Hepatocyte (in vitro differentiated cells): Measurements from ENCODE around the gene CXCL16. TPM values are rescaled to one million over a fixed set of nuclear protein-coding genes. Genes with fewer than 3 reads are reported as not detected.
A peak's percentile ranks its signal among the peaks of the same experiment; 100 is the strongest.

Experiments used
- DNase-seq: peaks from one replicate; pipeline ENCODE4 v3.0.0-alpha.2; 2016; ENCODE audit warnings: low spot score
- H2AFZ ChIP-seq: fragments of 200-600 bp; sonication (generic); 2 replicates; pipeline ENCODE4 v1.6.0; 2016; ENCODE audit warnings: antibody characterized with exemption, mild to moderate bottlenecking
- H3K27ac ChIP-seq: fragments of 200-600 bp; sonication (generic); 2 replicates; pipeline ENCODE4 v1.5.1; 2016; ENCODE audit warnings: mild to moderate bottlenecking
- H3K27me3 ChIP-seq: fragments of 200-600 bp; sonication (generic); 2 replicates; pipeline ENCODE4 v1.6.1; 2016
- H3K36me3 ChIP-seq: fragments of 200-600 bp; sonication (generic); replicated peaks from 2 replicates; pipeline ENCODE4 v1.5.1; 2016; ENCODE audit warnings: low read depth; ENCODE audit not compliant: insufficient read depth
- H3K4me1 ChIP-seq: fragments of 200-600 bp; sonication (generic); 2 replicates; pipeline ENCODE4 v1.5.1; 2016; ENCODE audit warnings: mild to moderate bottlenecking, moderate library complexity; ENCODE audit not compliant: insufficient read depth
- H3K4me2 ChIP-seq: fragments of 200-600 bp; sonication (generic); 2 replicates; pipeline ENCODE4 v1.6.0; 2016
- H3K4me3 ChIP-seq: fragments of 200-600 bp; sonication (generic); 2 replicates; pipeline ENCODE4 v1.5.1; 2016; ENCODE audit warnings: mild to moderate bottlenecking
- H3K79me2 ChIP-seq: fragments of 200-600 bp; sonication (generic); 2 replicates; pipeline ENCODE4 v1.6.0; 2017; ENCODE audit warnings: mild to moderate bottlenecking
- H3K9me2 ChIP-seq: fragments of 200-600 bp; sonication (generic); replicated peaks from 2 replicates; pipeline ENCODE4 v1.6.0; 2017; ENCODE audit warnings: mild to moderate bottlenecking; ENCODE audit not compliant: insufficient read depth
- H3K9me3 ChIP-seq: fragments of 200-600 bp; sonication (generic); 2 replicates; pipeline ENCODE4 v1.5.1; 2016; ENCODE audit warnings: low read depth, mild to moderate bottlenecking
- H4K20me1 ChIP-seq: fragments of 200-600 bp; sonication (generic); 2 replicates; pipeline ENCODE4 v1.6.0; 2016; ENCODE audit warnings: mild to moderate bottlenecking; ENCODE audit not compliant: insufficient read depth, poor library complexity, severe bottlenecking
- EZH2 ChIP-seq: fragments of 200-600 bp; sonication (generic); IDR thresholded peaks from 2 replicates; pipeline ENCODE4 v1.6.1; 2016; ENCODE audit warnings: antibody characterized with exemption, mild to moderate bottlenecking, borderline replicate concordance
- EZH2phosphoT487 ChIP-seq: fragments of 200-600 bp; sonication (generic); IDR thresholded peaks from one replicate; pipeline ENCODE4 v1.6.1; 2018; ENCODE audit warnings: antibody characterized with exemption, mild to moderate bottlenecking, low read depth, moderate library complexity; ENCODE audit not compliant: unreplicated experiment, severe bottlenecking
- WGBS: methylation state at CpG from one replicate; pipeline ENCODE4 v1.1.6; 2016; ENCODE audit warnings: low lambda C conversion rate; ENCODE audit errors: missing lambda C conversion rate; 5-methylcytosine and 5-hydroxymethylcytosine counted together
- polyA plus RNA-seq: library from polyadenylated mRNA; unstranded; fragments of >200 nt; fragmentation: Nextera tagmentation; extraction: Ambion mirVana; gene quantifications from 2 replicates; pipeline ENCODE4 v1.2.1, GENCODE V29; 2016
- total RNA-seq: library from RNA; depleted of rRNA; stranded (reverse); fragments of >200 nt; gene quantifications from 2 replicates; pipeline ENCODE4 v1.2.3, GENCODE V29; 2014
- TF ChIP-seq, protein P1 (sequence below): fragments of 200-600 bp; sonication (generic); IDR thresholded peaks from 2 replicates; pipeline ENCODE4 v1.5.1; 2016; ENCODE audit warnings: antibody characterized with exemption, mild to moderate bottlenecking; ENCODE audit not compliant: poor library complexity

Gene CXCL16
- total and polyA plus RNA-seq, 2 experiments from 2014 or later, result 39.9 to 82.5 TPM

DNA sequence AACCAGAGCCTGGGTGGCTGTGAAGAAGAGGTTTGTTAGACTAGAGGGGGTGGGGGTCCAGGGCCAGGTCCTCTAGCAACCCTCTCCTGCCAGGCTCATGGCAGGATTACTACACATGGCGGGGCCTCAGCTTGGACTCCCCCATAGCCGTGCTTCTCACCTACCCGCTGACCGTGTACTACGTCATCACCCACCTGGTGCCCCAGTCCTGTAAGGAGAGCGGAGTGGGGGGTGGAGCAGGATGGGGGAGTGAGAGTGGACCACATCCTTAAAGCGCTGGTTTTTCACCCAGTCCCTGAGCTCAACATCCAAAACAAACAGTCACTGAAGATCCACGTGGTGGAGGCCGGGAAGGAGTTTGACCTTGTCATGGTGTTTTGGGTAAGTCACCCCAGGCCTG lies 4.2 kb upstream of the CXCL16 start:
- H3K27ac ChIP-seq, result no peak overlapping the region
- peaks cover 12% of the 10 kb centered on the region for H3K4me1 ChIP-seq
- no peaks in the 10 kb centered on the region for H4K20me1 ChIP-seq
- no peak overlapping the region for H2AFZ ChIP-seq
- H3K27me3 ChIP-seq, result peaks cover 28% of the 10 kb centered on the region
- no peak overlapping the region for H3K4me3 ChIP-seq
- H3K36me3 ChIP-seq, result no peaks in the 10 kb centered on the region
- no peaks in the 10 kb centered on the region for H3K79me2 ChIP-seq
- WGBS, result 91% methylated on average over 9 of the region's 9 CpGs
- DNase-seq, result no peak
- TF ChIP-seq, protein P1, sequence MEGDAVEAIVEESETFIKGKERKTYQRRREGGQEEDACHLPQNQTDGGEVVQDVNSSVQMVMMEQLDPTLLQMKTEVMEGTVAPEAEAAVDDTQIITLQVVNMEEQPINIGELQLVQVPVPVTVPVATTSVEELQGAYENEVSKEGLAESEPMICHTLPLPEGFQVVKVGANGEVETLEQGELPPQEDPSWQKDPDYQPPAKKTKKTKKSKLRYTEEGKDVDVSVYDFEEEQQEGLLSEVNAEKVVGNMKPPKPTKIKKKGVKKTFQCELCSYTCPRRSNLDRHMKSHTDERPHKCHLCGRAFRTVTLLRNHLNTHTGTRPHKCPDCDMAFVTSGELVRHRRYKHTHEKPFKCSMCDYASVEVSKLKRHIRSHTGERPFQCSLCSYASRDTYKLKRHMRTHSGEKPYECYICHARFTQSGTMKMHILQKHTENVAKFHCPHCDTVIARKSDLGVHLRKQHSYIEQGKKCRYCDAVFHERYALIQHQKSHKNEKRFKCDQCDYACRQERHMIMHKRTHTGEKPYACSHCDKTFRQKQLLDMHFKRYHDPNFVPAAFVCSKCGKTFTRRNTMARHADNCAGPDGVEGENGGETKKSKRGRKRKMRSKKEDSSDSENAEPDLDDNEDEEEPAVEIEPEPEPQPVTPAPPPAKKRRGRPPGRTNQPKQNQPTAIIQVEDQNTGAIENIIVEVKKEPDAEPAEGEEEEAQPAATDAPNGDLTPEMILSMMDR, result no peak
- no peak for TF ChIP-seq EZH2phosphoT487
- no peak for TF ChIP-seq EZH2
- no peak overlapping the region for H3K4me2 ChIP-seq
- H3K9me2 ChIP-seq, result no peaks in the 10 kb centered on the region
- H3K9me3 ChIP-seq, result no peaks in the 10 kb centered on the region

GRCh38 chr17:4743216-4743615 lies 3.5 kb upstream of the CXCL16 start:
- Histone ChIP-seq H2AFZ (no peak overlapping the region), H3K79me2 (no peaks in the 10 kb centered on the region), H3K27me3 (peaks cover 23% of the 10 kb centered on the region), H3K9me3 (no peaks in the 10 kb centered on the region), H3K36me3 (no peaks in the 10 kb centered on the region), H3K27ac (no peak overlapping the region), H3K4me1 (peaks cover 14% of the 10 kb centered on the region), H3K4me2 (no peak overlapping the region), H4K20me1 (no peaks in the 10 kb centered on the region), H3K9me2 (no peaks in the 10 kb centered on the region), H3K4me3 (no peak overlapping the region)
- TF ChIP-seq EZH2, result no peak
- TF ChIP-seq EZH2phosphoT487, result no peak
- TF ChIP-seq, protein P1, result no peak
- 94% methylated on average over 8 of the region's 8 CpGs for WGBS
- no peak for DNase-seq

GRCh38 chr17:4742629-4743028 lies 2.9 kb upstream of the CXCL16 start:
- Histone ChIP-seq H2AFZ (no peak overlapping the region), H3K27ac (no peak overlapping the region), H3K4me2 (no peak overlapping the region), H3K9me3 (no peaks in the 10 kb centered on the region), H3K36me3 (no peaks in the 10 kb centered on the region), H3K4me3 (no peak overlapping the region), H3K79me2 (no peaks in the 10 kb centered on the region), H3K4me1 (peaks cover 16% of the 10 kb centered on the region), H4K20me1 (no peaks in the 10 kb centered on the region), H3K9me2 (no peaks in the 10 kb centered on the region), H3K27me3 (peaks cover 27% of the 10 kb centered on the region)
- DNase-seq, result peak; percentile 17
- TF ChIP-seq EZH2, result no peak
- TF ChIP-seq, protein P1, result no peak
- TF ChIP-seq EZH2phosphoT487, result no peak
- 82% methylated on average over 10 of the region's 10 CpGs for WGBS

- peaks cover 27% of the 10 kb centered on the region for H3K27me3 ChIP-seq
- no peak for TF ChIP-seq EZH2
- TF ChIP-seq, protein P1, result no peak
- TF ChIP-seq EZH2phosphoT487, result no peak
- H3K4me2 ChIP-seq, result no peak overlapping the region
- no peaks in the 10 kb centered on the region for H3K36me3 ChIP-seq
- no peak overlapping the region for H2AFZ ChIP-seq
- H4K20me1 ChIP-seq, result no peaks in the 10 kb centered on the region
- no peaks in the 10 kb centered on the region for H3K79me2 ChIP-seq
- H3K4me1 ChIP-seq, result peaks cover 16% of the 10 kb centered on the region
- DNase-seq, result no peak
- no peaks in the 10 kb centered on the region for H3K9me3 ChIP-seq
- H3K9me2 ChIP-seq, result no peaks in the 10 kb centered on the region
- no peak overlapping the region for H3K4me3 ChIP-seq
- H3K27ac ChIP-seq, result no peak overlapping the region
- 86% methylated on average over 9 of the region's 9 CpGs for WGBS
Observed at GRCh38 chr17:4742133-4742532, 2.4 kb upstream of the CXCL16 start.
